Lower leg skin (tissue), 3 donors: ENCODE results near the gene CNPY1.

Experiments used
- CTCF ChIP-seq, 3 donors: fragments of 450-650 bp; IDR thresholded peaks; one replicate each; pipeline ENCODE4 v1.5.1; 2016; ENCODE audit warnings: antibody characterized with exemption in 3 of 3, mild to moderate bottlenecking in 3 of 3, moderate library complexity in 2 of 3
- POLR2A ChIP-seq, 2 donors: fragments of 450-650 bp; IDR thresholded peaks; one replicate each; pipeline ENCODE4 v1.6.1; 2016 to 2017; ENCODE audit warnings: antibody characterized with exemption in 2 of 2, mild to moderate bottlenecking in 1 of 2, moderate library complexity in 1 of 2

- no peak for TF ChIP-seq CTCF (IDR thresholded peaks at IDR 0.05)
- TF ChIP-seq POLR2A (IDR thresholded peaks at IDR 0.05): no peak
These were observed 58.6 kb downstream of the CNPY1 start for GRCh38 chr7:155487509-155488482.
